Suppressor macrophage treated with lipopolysaccharide for 4 hours (primary cell): ENCODE measurements around the gene RANGAP1.
A peak's percentile ranks its signal among the peaks of the same experiment; 100 is the strongest.
"Not testable (repeated sequence)": the region's sequence is repeated elsewhere in the genome, so short reads cannot be mapped to it uniquely, and the experiment has no call there.

Source experiments
- DNase-seq: peaks from one replicate; pipeline ENCODE4 v3.0.0-alpha.2; 2020

Gene RANGAP1

DNA sequence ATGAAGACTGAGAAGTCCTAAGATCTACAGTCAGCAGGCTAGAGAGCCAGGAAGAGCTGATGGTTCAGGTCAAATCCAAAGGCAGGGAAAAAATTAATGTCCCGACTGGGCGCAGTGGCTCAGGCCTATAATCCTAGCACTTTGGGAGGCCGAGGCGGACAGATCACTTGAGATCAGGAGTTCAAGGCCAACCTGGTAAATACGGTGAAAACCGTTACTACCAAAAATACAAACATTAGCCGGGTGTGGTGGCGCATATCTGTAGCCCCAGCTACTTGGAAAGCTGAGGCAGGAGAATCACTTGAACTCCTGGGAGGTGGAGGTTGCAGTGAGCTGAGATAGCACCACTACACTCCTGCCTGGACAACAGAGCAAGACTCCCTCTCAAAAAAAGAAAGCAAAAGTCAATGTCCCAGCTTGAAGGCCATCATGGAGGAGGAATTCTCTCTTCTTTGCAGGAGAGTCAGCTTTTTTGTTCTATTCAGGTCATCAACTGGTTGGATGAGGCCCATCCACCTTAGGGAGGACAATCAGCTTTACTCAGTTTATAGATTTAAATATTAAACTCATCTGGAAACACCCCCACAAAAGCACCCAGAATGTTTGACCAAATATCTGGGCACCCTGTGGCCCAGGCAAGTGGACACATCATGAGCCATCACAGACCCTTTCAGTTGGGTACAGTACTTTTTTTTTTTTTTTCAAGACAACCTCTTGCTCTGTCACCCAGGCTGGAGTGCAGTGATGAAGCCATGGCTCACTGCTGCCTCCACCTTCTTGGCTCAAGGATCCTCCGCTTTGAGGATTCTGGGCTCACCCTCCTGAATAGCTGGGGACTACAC, 11.1 kb upstream of the RANGAP1 start:
- no peak for DNase-seq

DNA sequence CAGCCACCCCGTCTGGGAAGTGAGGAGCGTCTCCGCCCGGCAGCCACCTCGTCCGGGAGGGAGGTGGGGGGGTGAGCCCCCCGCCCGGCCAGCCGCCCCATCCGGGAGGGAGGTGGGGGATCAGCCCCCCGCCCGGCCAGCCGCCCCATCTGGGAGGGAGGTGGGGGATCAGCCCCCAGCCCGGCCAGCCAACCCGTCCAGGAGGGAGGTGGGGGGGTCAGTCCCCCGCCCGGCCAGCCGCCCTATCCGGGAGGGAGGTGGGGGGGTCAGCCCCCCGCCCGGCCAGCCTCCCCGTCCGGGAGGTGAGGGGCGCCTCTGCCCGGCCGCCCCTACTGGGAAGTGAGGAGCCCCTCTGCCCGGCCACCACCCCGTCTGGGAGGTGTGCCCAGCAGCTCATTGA, 8.8 kb upstream of the RANGAP1 start:
- not testable (repeated sequence) for DNase-seq

DNA sequence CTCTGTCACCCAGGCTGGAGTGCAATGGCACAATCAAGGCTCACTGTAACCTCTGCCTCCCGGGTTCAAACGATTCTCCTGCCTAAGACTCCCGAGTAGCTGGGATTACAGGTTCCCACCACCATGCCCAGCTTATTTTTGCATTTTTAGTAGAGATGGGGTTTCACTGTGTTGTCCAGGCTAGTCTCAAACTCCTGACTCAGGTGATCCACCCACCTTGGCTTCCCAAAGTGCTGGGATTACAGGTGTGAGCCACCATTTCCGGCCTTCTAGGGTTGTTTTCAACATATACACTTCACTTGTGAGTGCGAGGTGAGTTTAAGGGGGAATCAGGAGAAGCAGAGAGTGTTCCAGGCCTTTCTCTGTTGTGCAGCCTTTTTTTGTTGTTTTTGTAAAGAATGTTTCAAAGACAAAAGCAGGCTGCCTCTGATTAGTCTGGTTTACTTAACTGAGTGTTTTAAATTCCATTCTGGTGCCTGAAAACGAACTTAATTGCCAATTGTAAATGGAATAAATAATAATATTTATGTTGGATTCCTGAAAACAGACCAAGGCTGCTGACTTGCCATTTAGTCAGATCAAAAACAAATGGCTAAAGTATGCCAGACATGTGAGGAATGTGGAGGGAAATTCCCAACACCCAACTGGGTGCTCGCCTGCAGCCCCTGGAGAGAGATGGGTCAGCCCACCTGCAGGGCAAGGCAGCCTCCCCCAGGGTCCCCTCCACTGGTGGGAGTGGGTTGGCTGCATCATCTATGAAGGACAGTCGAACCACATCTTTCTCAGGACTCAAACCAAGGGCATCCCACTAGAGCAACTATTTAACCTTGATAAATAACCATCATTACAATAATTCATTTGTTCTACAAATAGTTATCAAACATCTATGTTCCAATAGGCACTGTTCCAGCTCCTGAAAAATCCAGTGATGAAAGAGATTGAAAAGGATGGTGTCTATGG, 4.6 kb upstream of the RANGAP1 start:
- DNase-seq = no peak

DNA sequence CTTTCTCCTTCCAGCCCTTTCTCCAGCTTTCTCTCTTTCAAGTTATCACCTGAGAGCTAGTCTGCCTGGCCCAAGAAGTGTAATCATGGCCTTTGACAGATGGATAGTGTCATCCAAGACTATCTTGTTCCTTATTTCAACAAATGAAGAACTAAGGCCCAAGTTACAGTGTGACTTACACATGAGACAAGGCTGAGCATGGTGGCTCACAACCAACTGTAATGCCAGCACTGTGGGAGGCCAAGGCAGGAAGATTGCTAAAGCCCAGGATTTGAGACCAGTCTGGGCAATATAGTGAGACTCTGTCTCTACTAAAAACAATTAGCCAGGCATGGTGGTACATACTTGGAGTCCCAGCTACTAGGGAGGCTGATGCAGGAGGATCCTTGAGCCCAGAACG, 3.7 kb upstream of the RANGAP1 start:
- peak; percentile 78 for DNase-seq

DNA sequence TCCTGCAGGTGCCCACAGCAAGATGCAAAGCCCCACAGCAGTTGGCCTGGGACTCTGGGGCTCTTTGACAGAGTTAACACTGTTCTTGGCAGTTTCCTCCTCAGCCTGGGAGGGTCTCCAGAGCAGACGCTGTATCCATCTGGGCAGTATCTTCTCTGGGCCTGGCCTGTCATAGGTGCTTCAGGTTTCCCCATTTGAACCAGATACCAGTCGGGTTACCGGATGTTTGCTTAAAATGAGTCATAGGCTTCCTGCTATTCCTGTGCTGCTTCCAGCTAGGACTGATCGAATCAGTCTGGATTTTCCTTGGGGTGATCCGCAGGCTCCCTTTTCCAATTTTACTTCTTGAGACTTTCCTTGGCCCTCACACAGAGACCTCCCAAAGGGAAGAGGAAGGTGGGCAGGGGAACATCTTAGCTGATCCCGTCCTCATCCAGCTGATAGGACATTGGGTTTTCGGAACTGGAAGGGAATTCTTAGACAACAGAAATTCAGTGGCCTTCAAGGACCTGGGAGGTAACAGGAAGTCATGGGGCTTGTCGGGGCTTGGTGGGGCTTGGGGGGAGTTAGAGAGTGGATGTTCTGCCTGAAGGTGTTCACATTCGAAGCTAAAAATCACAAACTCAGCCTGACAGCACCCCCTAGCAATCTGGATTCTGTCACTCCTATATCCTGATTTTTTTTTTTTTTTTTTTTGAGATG, 2.4 kb upstream of the RANGAP1 start:
- DNase-seq = no peak

DNA sequence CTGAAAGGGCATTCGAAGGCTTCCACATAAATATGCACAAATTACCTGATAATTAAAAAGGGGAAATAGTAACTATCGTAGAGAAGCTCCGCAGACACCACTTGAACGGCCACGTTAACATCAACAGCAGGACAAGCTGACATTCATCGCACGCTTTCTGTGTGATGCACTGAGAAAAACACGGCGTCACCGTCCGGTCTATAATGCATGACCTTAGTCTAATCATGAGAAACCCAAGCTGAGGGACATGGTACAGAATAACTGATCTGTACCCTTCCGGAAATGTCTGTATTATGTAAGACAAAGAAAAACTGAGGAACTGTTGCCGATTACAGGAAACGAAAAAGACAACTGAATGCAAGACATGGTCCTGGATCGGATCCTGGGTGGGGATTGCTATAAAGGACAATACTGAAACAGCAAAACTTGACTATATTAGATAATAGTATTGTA, 678 bp upstream of the RANGAP1 start:
- DNase-seq = peak; percentile 89

DNA sequence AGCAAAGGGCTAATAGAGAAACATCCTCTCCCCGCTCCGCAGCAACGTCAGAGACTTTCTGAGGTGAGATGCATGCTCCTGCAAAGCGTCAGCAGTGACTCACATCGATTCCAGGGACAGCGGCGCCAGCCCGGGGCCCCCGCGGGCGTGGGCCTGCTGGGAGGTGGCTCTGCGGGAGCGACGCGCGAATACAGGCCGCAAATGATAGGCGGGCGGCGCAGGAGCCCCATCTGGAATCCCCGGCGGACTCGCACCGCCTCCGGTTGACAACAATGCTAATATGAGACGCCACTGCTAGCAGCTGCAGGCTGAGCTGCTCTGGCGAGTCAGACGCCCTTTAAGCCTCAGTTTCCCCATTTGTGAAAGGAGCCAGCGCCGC, 557 bp downstream of the RANGAP1 start:
- peak; percentile 84 for DNase-seq

DNA sequence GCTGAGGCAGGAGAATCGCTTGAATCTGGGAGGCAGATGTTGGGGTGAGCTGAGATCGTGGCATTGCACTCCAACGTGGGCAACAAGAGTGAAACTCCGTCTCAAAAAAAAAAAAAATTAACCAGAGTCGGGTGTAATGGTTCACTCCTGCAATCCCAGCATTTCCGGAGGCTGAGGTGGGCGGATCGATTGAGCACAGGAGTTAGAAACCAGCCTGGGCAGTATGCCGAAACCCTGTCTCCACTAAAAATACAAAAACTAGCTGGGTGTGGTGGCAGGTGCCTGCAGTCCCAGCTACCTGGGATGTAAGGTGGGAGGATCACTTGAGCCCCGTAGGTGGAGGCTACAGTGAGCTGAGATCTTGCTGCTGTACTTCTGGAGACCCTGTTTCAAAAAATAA, 1.5 kb downstream of the RANGAP1 start:
- no peak for DNase-seq

DNA sequence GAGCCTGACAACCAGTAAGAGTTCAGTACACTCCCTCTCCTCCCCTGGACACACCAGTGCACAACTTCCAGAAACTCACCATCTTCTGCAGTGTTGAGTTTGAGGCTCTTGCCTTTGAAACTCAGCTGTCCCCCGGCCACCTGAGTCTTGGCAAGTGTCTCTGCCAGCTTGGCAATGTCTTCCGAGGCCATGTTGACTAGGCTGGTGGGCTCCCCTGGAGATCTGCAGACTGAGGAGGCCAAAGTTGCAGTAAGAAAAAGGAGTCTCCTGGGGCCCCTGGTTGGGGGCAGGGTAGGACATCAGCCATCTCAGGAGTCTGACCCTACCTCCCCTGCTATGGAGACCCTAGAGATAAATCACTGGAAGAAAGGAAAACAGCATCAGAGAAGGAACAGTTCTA, 5.1 kb downstream of the RANGAP1 start:
- DNase-seq = no peak

DNA sequence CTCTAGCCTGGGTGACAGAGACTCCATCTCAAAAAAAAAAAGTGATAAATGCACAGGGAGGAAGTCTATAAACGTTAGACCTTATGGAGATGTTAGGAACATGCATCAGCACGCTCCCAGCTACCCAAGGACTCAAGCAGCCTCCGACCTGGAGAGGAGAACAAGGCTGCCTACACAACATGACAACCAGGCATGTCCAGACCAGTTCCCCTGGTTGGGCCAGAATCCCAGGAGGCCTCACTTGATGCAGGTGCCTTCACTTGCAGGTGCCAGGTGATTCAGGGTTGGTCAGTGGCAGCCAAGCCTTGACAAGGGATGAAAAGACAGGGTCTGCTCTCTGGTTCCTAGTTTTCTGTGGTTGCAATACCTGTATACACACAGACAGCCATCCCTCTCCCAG, 5.9 kb downstream of the RANGAP1 start:
- DNase-seq = no peak

DNA sequence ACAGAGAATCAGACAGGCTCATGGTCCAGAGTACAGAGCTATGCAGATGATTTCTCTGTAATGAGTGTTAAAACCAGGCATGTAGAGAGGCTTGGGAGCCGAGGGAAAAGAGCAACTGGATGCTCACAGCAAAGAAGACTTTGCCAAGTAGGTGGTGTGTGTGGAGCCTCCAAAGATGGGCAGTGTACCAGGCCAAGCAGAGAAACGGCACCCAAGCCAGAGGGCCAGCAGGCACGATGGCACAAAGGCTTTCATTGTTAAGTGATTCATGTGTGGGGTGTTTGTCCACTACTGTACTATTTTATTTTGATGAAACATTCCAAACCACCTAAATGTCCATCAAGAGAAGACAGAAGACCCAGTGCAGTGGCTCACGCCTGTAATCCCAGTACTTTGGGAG, 11.1 kb downstream of the RANGAP1 start:
- DNase-seq = no peak

DNA sequence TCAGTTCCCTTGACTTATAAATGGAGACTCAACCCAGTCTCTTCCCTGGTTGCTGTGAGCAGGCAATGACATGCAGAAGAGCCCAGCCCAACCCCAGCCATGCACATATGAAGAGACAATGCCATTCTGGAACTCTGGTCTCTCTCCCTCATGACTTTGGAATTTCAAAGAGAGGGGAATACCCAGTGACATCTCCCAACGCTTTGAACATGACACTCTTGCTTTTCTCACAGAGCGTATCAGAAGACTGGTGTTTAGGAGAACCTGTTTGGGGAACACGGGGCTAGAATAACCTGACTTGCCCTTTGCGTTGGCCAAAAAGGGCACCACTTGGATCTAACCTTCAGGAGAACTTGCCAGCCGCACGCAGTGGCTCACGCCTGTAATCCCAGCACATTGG, 12.9 kb downstream of the RANGAP1 start:
- no peak for DNase-seq

DNA sequence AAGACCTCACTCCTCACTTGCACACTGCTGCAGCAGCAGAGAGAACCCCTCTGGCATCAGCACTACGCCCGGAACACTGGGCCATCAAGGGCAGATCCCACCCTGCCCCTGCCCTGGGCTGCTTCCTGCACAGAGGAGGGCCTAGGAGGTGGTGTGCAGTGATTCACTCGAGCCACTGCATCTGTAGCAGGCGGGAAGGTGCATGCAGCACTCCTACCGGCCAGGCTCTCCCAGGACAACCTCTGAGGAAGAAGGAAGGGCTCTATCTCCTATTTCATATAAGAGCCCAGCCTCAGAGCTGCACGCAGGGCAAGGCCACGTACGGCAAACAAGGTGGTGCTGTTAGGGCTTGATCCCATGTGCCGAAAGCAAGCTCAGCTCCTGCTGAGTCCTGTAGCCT, 14.2 kb downstream of the RANGAP1 start:
- no peak for DNase-seq

DNA sequence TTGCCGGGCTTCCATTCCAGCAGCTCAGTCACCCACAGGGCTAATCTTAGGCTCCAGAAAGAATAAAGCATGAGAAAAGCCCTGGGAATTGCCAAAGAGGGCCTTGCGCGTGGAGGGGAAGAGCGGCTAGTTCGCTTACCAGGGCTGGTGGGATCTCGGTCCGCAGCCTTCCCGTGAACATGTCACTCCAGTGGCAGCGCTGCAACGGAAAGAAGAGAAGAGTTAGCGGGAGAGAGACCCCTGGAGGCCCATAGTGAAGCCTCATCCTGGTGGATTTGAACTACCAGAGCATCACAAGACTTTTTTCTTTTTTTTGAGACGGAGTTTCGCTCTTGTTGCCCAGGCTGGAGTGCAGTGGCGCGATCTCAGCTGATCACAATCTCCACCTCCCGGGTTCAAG, 18.0 kb downstream of the RANGAP1 start:
- no peak for DNase-seq

DNA sequence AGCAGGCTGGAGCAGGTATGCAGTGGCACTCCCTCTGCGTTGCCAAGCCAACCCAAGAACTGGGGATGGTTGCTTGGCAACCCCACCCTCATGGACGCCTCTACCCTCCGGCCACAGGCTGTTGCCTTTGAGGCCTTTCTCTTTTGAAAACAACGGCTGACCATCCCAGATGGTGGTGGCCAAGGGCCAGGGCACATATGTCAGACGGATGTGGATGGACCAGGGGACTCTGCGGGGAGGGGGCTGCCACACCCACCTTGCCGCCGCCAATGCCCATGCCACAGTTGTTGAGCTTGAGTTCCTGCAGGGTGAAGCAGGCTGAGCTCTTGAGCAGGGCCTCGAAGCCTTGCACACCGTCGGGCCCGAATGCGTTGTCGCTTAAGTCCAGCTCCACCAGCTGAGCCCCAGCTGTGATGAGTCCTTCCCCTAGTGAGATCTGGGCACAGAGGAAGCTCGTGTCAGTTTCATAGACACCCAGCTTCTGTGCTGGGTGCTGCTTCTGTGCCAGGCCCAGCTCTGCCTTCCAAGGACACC, 21.5 kb downstream of the RANGAP1 start:
- no peak for DNase-seq

DNA sequence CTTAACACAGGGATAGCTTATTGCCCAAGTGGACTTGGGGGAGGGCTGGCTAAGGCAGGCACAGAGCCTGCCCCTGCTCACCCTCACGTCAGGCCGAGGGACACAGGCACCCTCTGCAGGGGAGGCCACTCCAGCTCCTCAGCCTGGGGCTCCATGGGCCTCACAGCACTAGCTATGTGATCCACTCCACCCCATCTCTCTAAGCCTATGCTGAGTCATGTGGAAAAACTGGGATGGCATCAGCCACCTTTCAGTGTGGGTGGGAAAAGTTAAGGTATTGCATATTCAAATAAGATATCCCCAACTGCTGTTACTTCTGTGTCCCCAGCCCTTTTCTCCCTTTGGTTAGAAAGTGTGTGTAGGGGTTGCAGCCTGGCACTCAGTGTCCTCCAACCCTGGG, 22.3 kb downstream of the RANGAP1 start:
- no peak for DNase-seq

DNA sequence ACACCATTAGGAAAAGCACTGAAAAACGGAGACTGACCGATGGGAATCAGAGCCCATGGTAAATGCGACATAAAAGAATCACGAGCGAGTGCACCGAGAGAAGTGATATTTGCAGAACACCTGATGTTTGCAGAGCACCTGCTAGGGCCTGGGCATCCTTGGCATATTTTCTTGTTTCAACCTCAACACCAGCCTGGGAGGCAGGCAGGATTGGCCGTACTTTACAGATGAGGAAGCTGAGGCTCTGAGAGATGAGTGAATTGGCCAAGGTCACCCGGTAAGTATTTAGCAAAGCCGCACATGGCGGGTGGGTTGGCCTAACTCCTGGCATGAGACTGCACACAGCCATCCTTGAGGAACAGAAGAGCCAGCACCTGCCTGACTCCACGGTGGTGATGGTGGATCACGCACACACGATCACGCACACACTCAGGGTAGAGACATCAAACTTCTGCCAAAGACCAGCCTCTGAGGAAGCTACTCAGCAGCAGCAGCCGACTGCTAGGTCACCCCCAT, 23.7 kb downstream of the RANGAP1 start:
- no peak for DNase-seq

DNA sequence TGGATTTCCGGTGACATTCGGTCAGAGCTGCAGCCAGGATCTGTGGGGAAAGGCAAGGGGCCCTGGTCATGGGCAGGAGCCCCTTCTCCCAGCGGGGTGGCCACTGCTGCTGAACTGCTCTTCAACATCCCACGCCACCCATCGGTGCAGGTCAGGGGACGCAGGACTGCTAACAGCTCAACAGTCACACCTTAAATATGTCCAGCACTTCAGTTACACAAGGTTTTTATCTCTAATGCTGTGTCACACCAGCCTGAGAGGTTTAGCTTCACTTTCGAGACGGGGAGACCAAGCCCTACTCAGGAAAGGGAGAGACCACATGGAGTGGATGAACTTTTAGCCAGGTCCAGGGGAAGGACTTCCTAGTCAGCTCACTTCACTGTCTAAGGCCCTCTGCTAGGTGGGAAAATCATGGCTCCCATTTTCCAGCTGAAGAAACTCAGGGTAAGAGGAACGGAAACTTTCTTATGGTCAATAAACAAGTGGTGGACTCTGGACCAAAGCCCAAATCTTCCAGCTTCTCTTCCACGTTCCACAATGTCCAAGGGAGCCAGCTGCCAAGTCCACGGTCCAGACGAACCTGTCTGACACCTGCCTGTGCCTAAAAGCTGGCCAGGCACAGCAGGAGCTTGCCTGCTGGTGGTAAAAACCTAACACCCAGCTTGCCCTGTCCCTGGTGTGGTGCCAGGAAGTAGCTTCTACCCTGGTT, 24.3 kb downstream of the RANGAP1 start:
- no peak for DNase-seq

DNA sequence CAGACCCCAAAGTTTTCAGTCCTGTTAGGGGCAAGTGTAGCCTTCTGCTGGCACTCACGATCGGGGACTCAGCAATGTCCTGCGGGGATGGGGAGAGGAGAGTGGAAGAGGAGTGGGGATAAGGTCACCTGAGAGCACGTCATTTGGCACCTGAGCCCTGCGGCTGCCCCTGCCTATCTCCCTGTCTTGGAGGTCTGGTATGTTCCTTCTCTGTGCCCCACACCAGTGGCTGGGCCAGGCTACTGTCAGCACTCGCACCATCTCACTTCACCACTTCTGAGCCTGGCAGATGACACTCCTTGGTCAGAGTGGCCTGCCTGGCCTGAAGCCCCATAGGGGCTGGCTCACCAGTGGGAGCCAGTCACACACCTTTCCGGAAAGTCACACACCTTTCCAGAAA, 25.1 kb downstream of the RANGAP1 start:
- DNase-seq = no peak

DNA sequence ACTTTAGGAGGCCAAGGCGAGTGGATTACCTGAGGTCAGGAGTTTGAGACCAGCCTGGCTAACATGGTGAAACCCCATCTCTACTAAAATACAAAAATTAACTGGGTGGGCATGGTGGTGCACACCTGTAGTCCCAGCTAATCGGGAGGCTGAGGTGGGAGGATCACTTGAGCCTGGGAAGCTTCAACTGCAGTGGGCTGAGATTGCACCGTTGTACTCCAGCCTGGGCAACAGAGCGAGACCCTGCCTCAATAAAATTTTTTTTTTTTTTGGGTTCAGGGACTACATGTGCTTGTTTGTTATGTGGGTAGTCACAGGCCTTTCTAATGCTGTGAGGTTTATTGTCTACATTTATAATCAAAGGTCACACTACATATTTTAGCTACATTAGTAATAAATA, 26.2 kb downstream of the RANGAP1 start:
- DNase-seq = not testable (repeated sequence)

DNA sequence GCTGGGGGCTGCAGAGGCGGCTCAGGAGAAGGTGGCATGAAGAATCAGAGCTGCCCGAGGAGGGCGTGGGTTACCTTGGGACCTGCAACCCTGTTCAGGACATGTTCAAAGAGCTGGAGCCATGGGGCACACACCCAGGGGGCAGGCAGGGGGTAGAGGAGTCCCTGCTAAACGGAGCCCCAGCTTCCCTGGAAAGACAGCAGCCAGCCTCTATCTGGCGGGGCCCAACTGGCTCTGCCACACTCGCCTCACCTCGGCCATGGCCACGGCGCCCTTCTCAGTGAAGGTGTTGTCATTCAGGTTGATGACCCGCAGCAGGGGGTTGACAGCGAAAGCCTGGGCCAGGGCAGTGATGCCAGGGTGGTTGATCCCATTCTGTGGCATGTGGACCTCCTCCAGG, 28.3 kb downstream of the RANGAP1 start:
- DNase-seq = no peak
